HG02642 (cell line): ENCODE results near the gene CHN1.

ENCODE experiments used
- ATAC-seq: cut with Tn5 transposase; IDR thresholded peaks from one replicate; pipeline ENCODE4 v1.9.1; 2021; ENCODE audit warnings: mild to moderate bottlenecking; ENCODE audit not compliant: unreplicated experiment, poor library complexity

CHN1 gene

GRCh38 chr2:174878537-174879147 lies 126.5 kb downstream of the CHN1 start:
- no peak for ATAC-seq

GRCh38 chr2:174877751-174878150 lies 127.4 kb downstream of the CHN1 start:
- no peak for ATAC-seq

- ATAC-seq = no peak
These were observed 127.9 kb downstream of the CHN1 start for GRCh38 chr2:174877301-174877700.

GRCh38 chr2:174874085-174874484 lies 131.1 kb downstream of the CHN1 start:
- no peak for ATAC-seq

- no peak for ATAC-seq
These were observed 131.7 kb downstream of the CHN1 start for GRCh38 chr2:174873471-174873870.

GRCh38 chr2:174870787-174871186 lies 134.4 kb downstream of the CHN1 start:
- no peak for ATAC-seq

GRCh38 chr2:174868878-174869277 lies 136.3 kb downstream of the CHN1 start:
- ATAC-seq = no peak

GRCh38 chr2:174866421-174866820 lies 138.8 kb downstream of the CHN1 start:
- no peak for ATAC-seq

- no peak for ATAC-seq
These were observed 142.0 kb downstream of the CHN1 start for GRCh38 chr2:174863183-174863582.

GRCh38 chr2:174859563-174860169 lies 145.5 kb downstream of the CHN1 start:
- no peak for ATAC-seq

GRCh38 chr2:174858745-174859144 lies 146.4 kb downstream of the CHN1 start:
- no peak for ATAC-seq

- no peak for ATAC-seq
These were observed 148.7 kb downstream of the CHN1 start for GRCh38 chr2:174856447-174856846.

GRCh38 chr2:174846941-174847938 lies 157.9 kb downstream of the CHN1 start:
- no peak for ATAC-seq

GRCh38 chr2:174846218-174846617 lies 159.0 kb downstream of the CHN1 start:
- ATAC-seq = no peak

GRCh38 chr2:174844295-174844708 lies 160.9 kb downstream of the CHN1 start:
- no peak for ATAC-seq

GRCh38 chr2:174842496-174842895 lies 162.7 kb downstream of the CHN1 start:
- ATAC-seq = no peak

GRCh38 chr2:174841936-174842335 lies 163.2 kb downstream of the CHN1 start:
- ATAC-seq = no peak

GRCh38 chr2:174841350-174841749 lies 163.8 kb downstream of the CHN1 start:
- ATAC-seq = no peak

GRCh38 chr2:174840436-174840835 lies 164.7 kb downstream of the CHN1 start:
- no peak for ATAC-seq

- no peak for ATAC-seq
These were observed 165.5 kb downstream of the CHN1 start for GRCh38 chr2:174839662-174840061.

GRCh38 chr2:174836995-174837390 lies 168.2 kb downstream of the CHN1 start:
- ATAC-seq = no peak
